Spleen (tissue), 11 donors: ENCODE data around the gene MCOLN2. TPM values are rescaled to one million over a fixed set of nuclear protein-coding genes. Genes with fewer than 3 reads are reported as not detected.

Experiments used
- DNase-seq: peaks from one replicate; pipeline ENCODE4 v3.0.0-alpha.2; 2020
- H3K27ac ChIP-seq, 8 donors: fragments of 200-600 bp; sonication (generic) in 7 of 8; 1 replicate in 4 of 8; 2 replicates in 4 of 8; pipeline versions ENCODE4 v1.5.0 to v1.8.0; 2016 to 2021; ENCODE audit warnings: inconsistent platforms in 4 of 8, mild to moderate bottlenecking in 4 of 8, moderate library complexity in 1 of 8
- H3K27me3 ChIP-seq, 7 donors: fragments of 200-600 bp; sonication (generic) in 6 of 7; replicated peaks in 1 of 7; 1 replicate in 4 of 7; 2 replicates in 3 of 7; pipeline versions ENCODE4 v1.5.0 to v1.8.0; 2016 to 2021; ENCODE audit warnings: inconsistent platforms in 3 of 7, mild to moderate bottlenecking in 1 of 7
- H3K36me3 ChIP-seq, 6 donors: fragments of 200-600 bp; sonication (generic) in 5 of 6; 1 replicate in 4 of 6; 2 replicates in 2 of 6; pipeline versions ENCODE4 v1.5.0 to v1.8.0; 2016 to 2021; ENCODE audit warnings: inconsistent platforms in 2 of 6
- H3K4me1 ChIP-seq, 6 donors: fragments of 200-600 bp; sonication (generic) in 5 of 6; 1 replicate in 3 of 6; 2 replicates in 3 of 6; pipeline versions ENCODE4 v1.5.0 to v1.8.0; 2016 to 2021; ENCODE audit warnings: inconsistent platforms in 3 of 6
- H3K4me3 ChIP-seq, 8 donors: fragments of 200-600 bp; sonication (generic) in 7 of 8; 1 replicate in 4 of 8; 2 replicates in 4 of 8; pipeline versions ENCODE4 v1.5.0 to v1.8.0; 2016 to 2021; ENCODE audit warnings: inconsistent platforms in 4 of 8, mild to moderate bottlenecking in 4 of 8, moderate library complexity in 2 of 8
- H3K9me3 ChIP-seq, 8 donors: fragments of 200-600 bp; sonication (generic) in 7 of 8; 1 replicate in 4 of 8; 2 replicates in 4 of 8; pipeline versions ENCODE4 v1.5.0 to v1.8.0; 2016 to 2021; ENCODE audit warnings: inconsistent platforms in 4 of 8
- CTCF ChIP-seq, 11 experiments: fragments of 200-600 bp in 7 of 11; fragments of 450-650 bp in 4 of 11; sonication (generic) in 4 of 11; IDR thresholded peaks in 8 of 11; conservative IDR thresholded peaks in 3 of 11; 1 replicate in 7 of 11; 2 replicates in 4 of 11; pipeline versions ENCODE4 v1.4.0 to v1.8.0; 2016 to 2021; ENCODE audit warnings: antibody characterized with exemption in 11 of 11, inconsistent platforms in 4 of 11, mild to moderate bottlenecking in 1 of 11
- POLR2A ChIP-seq, 3 donors: fragments of 450-650 bp; IDR thresholded peaks; one replicate each; pipeline ENCODE4 v1.5.1; 2017; ENCODE audit warnings: antibody characterized with exemption in 3 of 3, mild to moderate bottlenecking in 1 of 3
- POLR2AphosphoS5 ChIP-seq, 3 donors: sonication (generic); formaldehyde crosslinking; IDR thresholded peaks; one replicate each; pipeline ENCODE4 v1.5.1; 2017; ENCODE audit warnings: antibody characterized with exemption in 3 of 3
- WGBS, 5 donors: extraction: QIAGEN DNeasy Blood & Tissue Kit in 3 of 5; methylation state at CpG; one replicate each; pipeline versions ENCODE4 v1.1.5 to v1.1.7; 2013 to 2018; 5-methylcytosine and 5-hydroxymethylcytosine counted together
- intact Hi-C: fragments of 100-400 bp; cut with DNase I; formaldehyde crosslinking; loops from one replicate; pipeline ENCODE4 v1.15.0; 2023; ENCODE audit warnings: low total_unique reads
- polyA plus RNA-seq, 3 donors: library from polyadenylated mRNA; stranded (reverse); fragments of 200-250 nt; gene quantifications; one replicate each; pipeline ENCODE4 v1.2.1, GENCODE V29; 2013
- total RNA-seq, 7 donors: library from RNA; depleted of rRNA in 3 of 7; stranded (reverse); fragments of >200 nt in 3 of 7; fragmentation: NEBNext Ultra II Directional in 4 of 7; extraction: Animal tissue kit (Norgen Biotek cat#: 25700) in 4 of 7; gene quantifications; one replicate each; pipeline versions ENCODE4 v1.1.0 to v1.2.1, GENCODE V29; 2016 to 2021
- donor health status: healthy with polysubstance abuse.
- donor health status: DM: no; HTN: no; CAD: no; lungs with moderate emphysema.
- donor health status: DM: no; HTN: no; CAD: no.
- donor health status: Bipolar disorder and iron deficiency.
- donor health status: healthy.
- donor health status: DM: no; HTN: no; CAD: no.
- donor health status: DM: yes; HTN: yes; CAD: no.

The MCOLN2 gene
- total and polyA plus RNA-seq, 10 donors = 13.1 to 32.8 (median 16.9) TPM

- Histone ChIP-seq H3K4me1 (no peaks in the 10 kb centered on the region), H3K4me3 (no peak overlapping the region), H3K27me3 (no peaks in the 10 kb centered on the region), H3K27ac (no peak overlapping the region), H3K36me3 (no peaks in the 10 kb centered on the region), H3K9me3 (no peaks in the 10 kb centered on the region)
- WGBS, 5 donors = 92 to 97% (median 93%) methylated on average over 1 of the region's 1 CpG
- intact Hi-C loops = no loop called here
- no peak for DNase-seq
- TF ChIP-seq CTCF (IDR thresholded peaks at IDR 0.05 in 8 of 11, conservative IDR thresholded peaks at IDR 0.05 in 3 of 11) = no peak
- no peak for TF ChIP-seq POLR2A (IDR thresholded peaks at IDR 0.05)
- TF ChIP-seq POLR2AphosphoS5 (IDR thresholded peaks at IDR 0.05) = no peak
Measured at GRCh38 chr1:84920159-84920558, 76.8 kb downstream of the MCOLN2 start.

GRCh38 chr1:84919461-84919970 lies 77.4 kb downstream of the MCOLN2 start:
- intact Hi-C loops = no loop called here

GRCh38 chr1:84918726-84919336 lies 78.1 kb downstream of the MCOLN2 start:
- Histone ChIP-seq H3K4me3 (no peak overlapping the region), H3K27ac (no peak overlapping the region), H3K36me3 (no peaks in the 10 kb centered on the region), H3K27me3 (no peaks in the 10 kb centered on the region), H3K9me3 (no peaks in the 10 kb centered on the region), H3K4me1 (no peaks in the 10 kb centered on the region)
- WGBS, 5 donors = 77 to 87% (median 86%) methylated on average over 5 of the region's 5 CpGs
- intact Hi-C loops = no loop called here
- TF ChIP-seq CTCF (IDR thresholded peaks at IDR 0.05 in 8 of 11, conservative IDR thresholded peaks at IDR 0.05 in 3 of 11) = no peak
- no peak for TF ChIP-seq POLR2AphosphoS5 (IDR thresholded peaks at IDR 0.05)
- no peak for TF ChIP-seq POLR2A (IDR thresholded peaks at IDR 0.05)
- DNase-seq = no peak

More at GRCh38 chr1:84919461-84919970, 77.4 kb downstream of the MCOLN2 start:
- Histone ChIP-seq H3K27me3 (no peaks in the 10 kb centered on the region), H3K4me1 (no peaks in the 10 kb centered on the region), H3K36me3 (no peaks in the 10 kb centered on the region), H3K4me3 (no peak overlapping the region), H3K9me3 (no peaks in the 10 kb centered on the region), H3K27ac (no peak overlapping the region)
- no peak for DNase-seq
- whole genome bisulfite sequencing, 5 donors = 62 to 82% (median 72%) methylated on average over 4 of the region's 4 CpGs
- TF ChIP-seq POLR2A (IDR thresholded peaks at IDR 0.05) (no peak), CTCF (IDR thresholded peaks at IDR 0.05 in 8 of 11, conservative IDR thresholded peaks at IDR 0.05 in 3 of 11) (no peak), POLR2AphosphoS5 (IDR thresholded peaks at IDR 0.05) (no peak)

- Histone ChIP-seq H3K36me3 (no peaks in the 10 kb centered on the region), H3K9me3 (no peaks in the 10 kb centered on the region), H3K27ac (no peak overlapping the region), H3K4me1 (peaks cover 0 to 4% (median 0%) of the 10 kb centered on the region in 6 donors), H3K27me3 (no peaks in the 10 kb centered on the region), H3K4me3 (no peak overlapping the region)
- TF ChIP-seq POLR2AphosphoS5 (IDR thresholded peaks at IDR 0.05) = no peak
- no peak for TF ChIP-seq CTCF (IDR thresholded peaks at IDR 0.05 in 8 of 11, conservative IDR thresholded peaks at IDR 0.05 in 3 of 11)
- no peak for TF ChIP-seq POLR2A (IDR thresholded peaks at IDR 0.05)
- no peak for DNase-seq
- WGBS, 5 donors = 76 to 87% (median 77%) methylated on average over 4 of the region's 4 CpGs
- intact Hi-C loops = no loop called here
Measured at GRCh38 chr1:84916897-84917296, 80.0 kb downstream of the MCOLN2 start.
